GM19025 (cell line): ENCODE measurements around the gene MAP2K7.
"Not testable (repeated sequence)": the region's sequence is repeated elsewhere in the genome, so short reads cannot be mapped to it uniquely, and the experiment has no call there.

Source experiments
- ATAC-seq: cut with Tn5 transposase; IDR thresholded peaks from one replicate; pipeline ENCODE4 v1.9.1; 2021; ENCODE audit warnings: mild to moderate bottlenecking, low read depth, moderate library complexity; ENCODE audit not compliant: unreplicated experiment

MAP2K7 gene

GRCh38 chr19:7918062-7918614, 14.5 kb downstream of the MAP2K7 start:
- not testable (repeated sequence) for ATAC-seq

GRCh38 chr19:7918615-7919421, 15.1 kb downstream of the MAP2K7 start:
- ATAC-seq: no peak

- ATAC-seq: peak; percentile 55
Observed at GRCh38 chr19:7919610-7920518, 16.2 kb downstream of the MAP2K7 start, which contains the start of gene SNAPC2. Gene SNAPC2 (plus strand): TSS chr19:7920338. CDS start chr19:7920367, 29 bp downstream.

GRCh38 chr19:7920519-7921301, 17.0 kb downstream of the MAP2K7 start:
- ATAC-seq: peak; percentile 40

- ATAC-seq: no peak
Observed at GRCh38 chr19:7921302-7921966, 17.8 kb downstream of the MAP2K7 start.

GRCh38 chr19:7921967-7922835, 18.5 kb downstream of the MAP2K7 start:
- no peak for ATAC-seq

- no peak for ATAC-seq
Observed at GRCh38 chr19:7922836-7923195, 19.1 kb downstream of the MAP2K7 start.

- ATAC-seq: no peak
Observed at GRCh38 chr19:7923295-7924191, 19.9 kb downstream of the MAP2K7 start.

GRCh38 chr19:7924241-7924640, 20.6 kb downstream of the MAP2K7 start:
- ATAC-seq: no peak

- ATAC-seq: no peak
Observed at GRCh38 chr19:7924651-7925170, 21.0 kb downstream of the MAP2K7 start.

GRCh38 chr19:7925171-7925851, 21.6 kb downstream of the MAP2K7 start:
- ATAC-seq: no peak

GRCh38 chr19:7926021-7926726, 22.5 kb downstream of the MAP2K7 start, which contains the start of gene CTXN1:
Gene CTXN1 (minus strand): TSS chr19:7926135. CDS start chr19:7925538, 597 bp downstream.
- no peak for ATAC-seq

- ATAC-seq: no peak
Observed at GRCh38 chr19:7926727-7927604, 23.3 kb downstream of the MAP2K7 start.

- no peak for ATAC-seq
Observed at GRCh38 chr19:7927605-7928333, 24.1 kb downstream of the MAP2K7 start.

GRCh38 chr19:7928334-7928706, 24.6 kb downstream of the MAP2K7 start:
- no peak for ATAC-seq
